OCI-LY7 (cell line): Measurements from ENCODE around the gene ST3GAL3. TPM values are rescaled to one million over a fixed set of nuclear protein-coding genes. Genes with fewer than 3 reads are reported as not detected.

Source experiments
- BruUV-seq: library from RNA; stranded (reverse); fragments of 400-500 nt; replicated peaks from 2 replicates; lab custom pipeline; 2021; lab: Mats Ljungman, UMichigan
- CTCF ChIA-PET: fragments of 300-600 bp; sonication (Branson Sonifier 250); formaldehyde crosslinking; loops from one replicate; lab custom pipeline; 2022; ENCODE audit warnings: antibody characterized with exemption; ENCODE audit not compliant: unreplicated experiment; lab: Charles Lee
- POLR2A ChIA-PET: fragments of 300-600 bp; sonication (Branson Sonifier 250); formaldehyde crosslinking; loops from one replicate; lab custom pipeline; 2022; ENCODE audit warnings: antibody characterized with exemption; lab: Charles Lee
- DNase-seq: peaks from one replicate; pipeline ENCODE4 v3.0.0-alpha.2; 2015; ENCODE audit warnings: low spot score
- H2AFZ ChIP-seq: fragments of 200-600 bp; sonication (generic), shearing (Covaris generic); 2 replicates; pipeline ENCODE4 v1.6.1; 2014; ENCODE audit warnings: mild to moderate bottlenecking, antibody characterized with exemption, low read length, moderate library complexity
- H3K27ac ChIP-seq: fragments of 200-600 bp; sonication (generic); 2 replicates; pipeline ENCODE4 v1.5.1; 2014; ENCODE audit warnings: mixed run types, low read depth, mild to moderate bottlenecking, moderate library complexity, low read length, inconsistent platforms; ENCODE audit not compliant: poor library complexity, severe bottlenecking
- H3K36me3 ChIP-seq: fragments of 200-600 bp; sonication (generic); 2 replicates; pipeline ENCODE4 v1.6.1; 2014; ENCODE audit warnings: mild to moderate bottlenecking, antibody characterized with exemption, low read length, moderate library complexity, mixed read lengths; ENCODE audit not compliant: insufficient read depth
- H3K4me1 ChIP-seq: fragments of 200-600 bp; sonication (generic); 2 replicates; pipeline ENCODE4 v1.5.1; 2014; ENCODE audit warnings: mild to moderate bottlenecking, low read length; ENCODE audit not compliant: insufficient read depth, poor library complexity, severe bottlenecking
- H3K4me2 ChIP-seq: fragments of 200-600 bp; sonication (generic); 2 replicates; pipeline ENCODE4 v1.6.1; 2014; ENCODE audit warnings: mild to moderate bottlenecking, low read length
- H3K4me3 ChIP-seq: fragments of 200-600 bp; sonication (generic); 2 replicates; pipeline ENCODE4 v1.5.1; 2014; ENCODE audit warnings: mild to moderate bottlenecking, low read depth, low read length; ENCODE audit not compliant: poor library complexity, severe bottlenecking
- H3K79me2 ChIP-seq: fragments of 200-600 bp; sonication (generic); 2 replicates; pipeline ENCODE4 v1.6.1; 2016; ENCODE audit warnings: low read depth, mild to moderate bottlenecking, low read length, moderate library complexity, mixed read lengths; ENCODE audit not compliant: insufficient read depth
- H3K9me2 ChIP-seq: fragments of 200-600 bp; sonication (generic); 2 replicates; pipeline ENCODE4 v1.6.1; 2016; ENCODE audit warnings: mild to moderate bottlenecking, low read length, mixed read lengths; ENCODE audit not compliant: insufficient read depth
- H3K9me3 ChIP-seq: fragments of 200-600 bp; sonication (generic); 2 replicates; pipeline ENCODE4 v1.6.1; 2014; ENCODE audit warnings: mild to moderate bottlenecking, mixed run types, low read length, mixed read lengths
- H4K20me1 ChIP-seq: fragments of 200-600 bp; sonication (generic); 2 replicates; pipeline ENCODE4 v1.6.1; 2014; ENCODE audit warnings: mild to moderate bottlenecking, antibody characterized with exemption, low read length, moderate library complexity, mixed read lengths; ENCODE audit not compliant: insufficient read depth
- CTCF ChIP-seq: fragments of 200-600 bp; sonication (generic); conservative IDR thresholded peaks from 2 replicates; pipeline ENCODE4 v1.5.1; 2014; ENCODE audit warnings: mild to moderate bottlenecking, antibody characterized with exemption, low read length, moderate library complexity, mixed read lengths
- EZH2phosphoT487 ChIP-seq: fragments of 200-600 bp; sonication (generic); IDR thresholded peaks from 2 replicates; pipeline ENCODE4 v1.6.1; 2018; ENCODE audit warnings: low read depth, borderline replicate concordance, mild to moderate bottlenecking, mixed run types, antibody characterized with exemption, low read length, moderate library complexity, mixed read lengths
- intact Hi-C: fragments of 100-400 bp; cut with micrococcal nuclease; formaldehyde crosslinking; loops from one replicate; pipeline ENCODE4 v1.10.0; 2022; ENCODE audit not compliant: unreplicated experiment
- total RNA-seq, 2 experiments: library from RNA; depleted of rRNA in 1 of 2; stranded (reverse); fragments of >200 nt in 1 of 2; shearing (Covaris generic) in 1 of 2; gene quantifications; 2 replicates each; pipeline ENCODE4 v1.2.3, GENCODE V29; 2014 to 2022

Gene ST3GAL3
- total RNA-seq, 2 experiments from 2014 or later: 24.0 to 45.0 TPM

- no peaks in the 10 kb centered on the region for H3K9me2 ChIP-seq
- no TSS peak for BruUV-seq
- TF ChIP-seq EZH2phosphoT487: no peak
- no peak for TF ChIP-seq CTCF
- no peaks in the 10 kb centered on the region for H3K9me3 ChIP-seq
- H3K4me2 ChIP-seq: no peak overlapping the region
- H2AFZ ChIP-seq: no peak overlapping the region
- CTCF ChIA-PET: no interaction called here
- no peak for DNase-seq
- intact Hi-C loops: no loop called here
- H3K4me1 ChIP-seq: no peaks in the 10 kb centered on the region
- H3K4me3 ChIP-seq: no peak overlapping the region
- H3K27ac ChIP-seq: no peak overlapping the region
- POLR2A ChIA-PET: no interaction called here
- no peaks in the 10 kb centered on the region for H3K36me3 ChIP-seq
- no peaks in the 10 kb centered on the region for H3K79me2 ChIP-seq
- H4K20me1 ChIP-seq: no peaks in the 10 kb centered on the region
These were observed 230.0 kb downstream of the ST3GAL3 start for GRCh38 chr1:43937179-43937865.

DNA sequence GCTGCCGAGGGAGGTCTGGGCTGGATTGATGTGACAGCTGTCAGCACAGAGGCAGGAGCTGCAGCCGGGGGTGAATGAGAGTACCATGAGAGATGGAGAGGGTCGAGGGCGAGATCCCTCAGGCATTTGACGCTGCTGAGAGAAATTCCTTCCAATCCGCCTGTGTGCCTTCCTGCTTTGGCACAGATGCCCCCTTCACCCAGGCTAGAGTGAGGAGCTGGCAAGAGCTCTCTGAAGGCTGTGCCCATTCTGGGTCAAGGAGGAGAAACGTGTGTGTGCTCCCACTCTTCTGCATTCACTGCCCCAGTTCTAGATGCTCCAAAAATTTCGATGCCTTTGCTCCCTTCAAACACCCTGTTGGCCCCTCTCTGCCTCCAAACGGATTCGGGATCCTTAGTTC lies 231.0 kb downstream of the ST3GAL3 start:
- Histone ChIP-seq H3K9me2 (no peaks in the 10 kb centered on the region), H3K27ac (no peak overlapping the region), H3K4me1 (no peaks in the 10 kb centered on the region), H4K20me1 (no peaks in the 10 kb centered on the region), H3K4me3 (no peak overlapping the region), H3K36me3 (no peaks in the 10 kb centered on the region), H3K9me3 (no peaks in the 10 kb centered on the region), H3K4me2 (no peak overlapping the region), H2AFZ (no peak overlapping the region), H3K79me2 (no peaks in the 10 kb centered on the region)
- no peak for DNase-seq
- POLR2A ChIA-PET: no interaction called here
- TF ChIP-seq CTCF: no peak
- no peak for TF ChIP-seq EZH2phosphoT487
- BruUV-seq: no TSS peak
- CTCF ChIA-PET: no interaction called here
- intact Hi-C loops: no loop called here

DNA sequence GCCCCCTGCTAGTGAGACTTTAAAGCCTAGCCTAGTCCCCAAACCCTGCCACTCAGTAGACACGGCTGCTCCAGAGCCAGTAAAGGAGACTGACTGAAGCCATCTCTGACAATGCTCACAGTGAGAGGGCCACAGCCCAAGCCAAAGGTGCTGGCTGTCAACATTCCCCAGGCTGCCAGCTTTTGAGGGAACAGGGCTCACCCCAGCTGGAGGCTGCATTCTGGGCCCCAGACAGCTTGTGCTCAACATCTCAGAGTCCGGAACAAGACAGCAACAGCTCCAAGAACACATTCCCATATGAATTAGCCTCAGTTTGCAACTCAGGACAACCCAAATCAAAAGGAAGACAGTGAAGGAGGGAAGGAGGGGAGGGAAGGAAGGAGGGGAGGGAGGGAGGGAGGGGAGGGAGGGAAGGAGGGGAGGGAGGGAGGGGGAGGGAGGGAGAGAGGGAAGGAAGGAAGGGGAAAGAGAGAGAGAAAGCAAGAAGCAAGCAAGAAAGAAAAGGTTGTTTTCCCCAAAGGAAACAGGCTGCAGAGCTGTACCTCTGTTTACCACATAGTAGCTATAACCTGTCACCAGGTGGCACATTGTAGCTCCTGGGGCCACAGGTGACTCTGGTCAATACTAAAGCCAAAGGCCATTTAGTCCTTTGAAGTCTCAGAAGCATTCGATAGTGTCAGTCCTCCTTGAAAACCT lies 231.7 kb downstream of the ST3GAL3 start:
- no peaks in the 10 kb centered on the region for H3K4me1 ChIP-seq
- no peak overlapping the region for H2AFZ ChIP-seq
- H3K9me2 ChIP-seq: no peaks in the 10 kb centered on the region
- intact Hi-C loops: no loop called here
- BruUV-seq: no TSS peak
- ChIA-PET CTCF (no interaction called here), POLR2A (interaction anchor here (0.5 to 0.7 kb wide), 2 partner anchors 125 to 291 kb away, joined by 3 to 4 read pairs; no protein-coding TSS in a partner anchor)
- no peaks in the 10 kb centered on the region for H4K20me1 ChIP-seq
- no peak overlapping the region for H3K27ac ChIP-seq
- H3K36me3 ChIP-seq: peaks cover 3% of the 10 kb centered on the region; the same call in 1 of the 2 replicates
- H3K9me3 ChIP-seq: no peaks in the 10 kb centered on the region
- no peak for DNase-seq
- H3K4me3 ChIP-seq: no peak overlapping the region
- TF ChIP-seq EZH2phosphoT487 (no peak), CTCF (no peak)
- H3K4me2 ChIP-seq: no peak overlapping the region
- H3K79me2 ChIP-seq: no peaks in the 10 kb centered on the region
